ENCODE results near the gene ACSS3. TPM values are rescaled to one million over a fixed set of nuclear protein-coding genes. Genes with fewer than 3 reads are reported as not detected.

The ACSS3 gene
- total and polyA plus RNA-seq, 9 of the 15 experiments (the other 6 are each of a cell fraction or from before 2014, with no cell fraction given) = 0.40 TPM; not detected in 8

DNA sequence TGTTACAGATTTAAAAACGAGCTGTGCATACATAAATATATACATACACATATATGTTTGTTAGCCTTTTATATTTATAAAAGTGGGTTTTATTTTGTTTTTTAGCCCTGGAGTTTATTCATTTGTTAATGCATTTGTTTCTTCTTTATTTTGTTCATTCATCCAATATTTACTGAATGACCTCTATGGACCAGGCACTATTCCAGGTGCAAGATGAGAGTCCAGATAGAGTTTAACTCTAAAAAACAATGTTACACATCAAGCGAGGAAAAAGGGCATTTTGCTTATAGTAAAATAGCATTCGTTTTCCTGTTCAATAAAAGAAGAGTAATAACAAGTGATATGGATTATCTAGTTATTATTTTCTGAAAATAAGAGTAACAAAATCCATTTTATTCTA, 14.2 kb downstream of the ACSS3 start:
- Histone ChIP-seq H3K36me3 (ENCODE audit: control insufficient read depth, insufficient read depth, low read length) (no peaks in the 10 kb centered on the region), H3K9me1 (ENCODE audit: control insufficient read depth, insufficient read depth, low read length) (no peaks in the 10 kb centered on the region), H3K4me2 (ENCODE audit: insufficient read depth, low read length) (no peak overlapping the region), H3K4me3 (no peak overlapping the region), H3K79me2 (ENCODE audit: control insufficient read depth, insufficient read depth, low read length) (no peaks in the 10 kb centered on the region), H3K9ac (ENCODE audit: insufficient read depth in 1 of 2, low read depth in 2 of 2, low read length in 2 of 2) (no peak overlapping the region), H4K20me1 (replicated peaks; ENCODE audit: control insufficient read depth, insufficient read depth, low read length) (no peaks in the 10 kb centered on the region), H3K9me3 (replicated peaks; ENCODE audit: control insufficient read depth, insufficient read depth, low read depth, low read length) (no peaks in the 10 kb centered on the region), H3K4me1 (replicated peaks in 1 of 2; ENCODE audit: control insufficient read depth in 2 of 2, insufficient read depth in 2 of 2, low read length in 2 of 2) (no peaks in the 10 kb centered on the region), H3K27me3 (ENCODE audit: control insufficient read depth in 2 of 2, insufficient read depth in 2 of 2, low read length in 2 of 2) (no peaks in the 10 kb centered on the region), H3K27ac (ENCODE audit: extremely low read depth, low read depth, low read length) (no peak overlapping the region), H2AFZ (ENCODE audit: low read depth, low read length) (no peak overlapping the region)
- FAIRE-seq (no peak), ATAC-seq (no peak), DNase-seq (ENCODE audit: extremely low read depth in 1 of 4, low spot score in 3 of 4) (no peak)
- intact Hi-C loops (cut with micrococcal nuclease) = no loop called here
- in situ Hi-C loops (cut with MboI) = no loop called here
- BruUV-seq (replicated peaks) = no TSS peak
- WGBS (ENCODE audit: insufficient coverage, low coverage, missing lambda C conversion rate) = 0% methylated on average over 3 of the region's 3 CpGs
- no peak for TF ChIP-seq POLR2H (tag; IDR thresholded peaks at IDR 0.05; ENCODE audit: low read depth)
- no peak for TF ChIP-seq SETDB1 (IDR thresholded peaks at IDR 0.05; ENCODE audit: low read length)
- TF ChIP-seq JUN (IDR thresholded peaks at IDR 0.05; ENCODE audit: borderline replicate concordance, low read depth, low read length) = no peak
- no peak for TF ChIP-seq JUN (CRISPR knock-in tag; IDR thresholded peaks at IDR 0.05; ENCODE audit: borderline replicate concordance)
- no peak for TF ChIP-seq FOS (IDR thresholded peaks at IDR 0.05; ENCODE audit: extremely low read depth, insufficient read length)
- TF ChIP-seq ZBTB7A (IDR thresholded peaks at IDR 0.05; ENCODE audit: borderline replicate concordance, control insufficient read depth, low read depth, low read length) = no peak
- TF ChIP-seq, protein P1, sequence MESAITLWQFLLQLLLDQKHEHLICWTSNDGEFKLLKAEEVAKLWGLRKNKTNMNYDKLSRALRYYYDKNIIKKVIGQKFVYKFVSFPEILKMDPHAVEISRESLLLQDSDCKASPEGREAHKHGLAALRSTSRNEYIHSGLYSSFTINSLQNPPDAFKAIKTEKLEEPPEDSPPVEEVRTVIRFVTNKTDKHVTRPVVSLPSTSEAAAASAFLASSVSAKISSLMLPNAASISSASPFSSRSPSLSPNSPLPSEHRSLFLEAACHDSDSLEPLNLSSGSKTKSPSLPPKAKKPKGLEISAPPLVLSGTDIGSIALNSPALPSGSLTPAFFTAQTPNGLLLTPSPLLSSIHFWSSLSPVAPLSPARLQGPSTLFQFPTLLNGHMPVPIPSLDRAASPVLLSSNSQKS (CRISPR knock-in tag; IDR thresholded peaks at IDR 0.05) = no peak
- TF ChIP-seq NFRKB (IDR thresholded peaks at IDR 0.05; ENCODE audit: low read depth) = no peak
- TF ChIP-seq GTF2F1 (IDR thresholded peaks at IDR 0.05; ENCODE audit: low read depth, low read length) = no peak
- ChIA-PET CTCF (ENCODE audit: low intra/inter-chr PET ratio) (no interaction called here), POLR2A (no interaction called here)

All from K562 (cell line).